Left renal pelvis (tissue), 4 donors: Measurements from ENCODE around the gene MARK2. TPM values are rescaled to one million over a fixed set of nuclear protein-coding genes. Genes with fewer than 3 reads are reported as not detected.

Experiments used
- DNase-seq, 4 donors: peaks; one replicate each; pipeline ENCODE4 v3.0.0-alpha.2; 2013; ENCODE audit warnings: low read depth in 4 of 4, low spot score in 3 of 4
- polyA plus RNA-seq, 4 donors: library from polyadenylated mRNA; unstranded; fragments of 120-200 nt; gene quantifications; one replicate each; pipeline ENCODE4 v1.2.1, GENCODE V29; 2013; ENCODE audit not compliant: insufficient read length in 4 of 4

Gene MARK2
- polyA plus RNA-seq, 4 donors, result 25.7 to 41.3 (median 36.5) TPM

- DNase-seq, result no peak
Observed at GRCh38 chr11:63826471-63827190, 12.3 kb upstream of the MARK2 start.

GRCh38 chr11:63829823-63830489 lies 9.0 kb upstream of the MARK2 start:
- DNase-seq, result no peak

GRCh38 chr11:63831326-63831725 lies 7.6 kb upstream of the MARK2 start:
- DNase-seq, result no peak

- no peak for DNase-seq
Observed at GRCh38 chr11:63832336-63832735, 6.6 kb upstream of the MARK2 start.

GRCh38 chr11:63833048-63833447 lies 5.9 kb upstream of the MARK2 start:
- DNase-seq, result no peak

GRCh38 chr11:63834535-63835157 lies 4.3 kb upstream of the MARK2 start:
- DNase-seq, result no peak

GRCh38 chr11:63835158-63835545 lies 3.8 kb upstream of the MARK2 start:
- DNase-seq, result no peak

GRCh38 chr11:63837027-63837688 lies 1.8 kb upstream of the MARK2 start:
- peak in 1 of 4 donors; percentile 72 for DNase-seq

- DNase-seq, result no peak
Observed at GRCh38 chr11:63837739-63838138, 1.2 kb upstream of the MARK2 start.

GRCh38 chr11:63838150-63838677 lies 696 bp upstream of the MARK2 start:
- no peak for DNase-seq

- no peak for DNase-seq
Observed at GRCh38 chr11:63839508-63840355, 822 bp downstream of the MARK2 start.

GRCh38 chr11:63840356-63841060 lies 1.6 kb downstream of the MARK2 start:
- no peak for DNase-seq

- DNase-seq, result peak in 1 of 4 donors; percentile 48
Observed at GRCh38 chr11:63841554-63841953, 2.6 kb downstream of the MARK2 start.

- no peak for DNase-seq
Observed at GRCh38 chr11:63843041-63843440, 4.1 kb downstream of the MARK2 start.

- DNase-seq, result no peak
Observed at GRCh38 chr11:63844836-63845235, 5.9 kb downstream of the MARK2 start.

- DNase-seq, result no peak
Observed at GRCh38 chr11:63845303-63845702, 6.4 kb downstream of the MARK2 start.

- DNase-seq, result no peak
Observed at GRCh38 chr11:63845911-63846310, 7.0 kb downstream of the MARK2 start.

GRCh38 chr11:63846897-63847296 lies 8.0 kb downstream of the MARK2 start:
- no peak for DNase-seq

- DNase-seq, result no peak
Observed at GRCh38 chr11:63847363-63847762, 8.5 kb downstream of the MARK2 start.

- DNase-seq, result no peak
Observed at GRCh38 chr11:63849691-63850090, 10.8 kb downstream of the MARK2 start.
